GM12875 (cell line): ENCODE results near the gene TNNC1.

Source experiments
- H3K4me3 ChIP-seq: one replicate; pipeline ENCODE4 v1.5.1; 2011; ENCODE audit warnings: low read depth, low read length, control low read depth
- CTCF ChIP-seq: IDR thresholded peaks from 2 replicates; pipeline ENCODE4 v1.5.1; 2011; ENCODE audit warnings: low read depth, mild to moderate bottlenecking, control low read depth, inconsistent platforms, low read length, moderate library complexity, borderline replicate concordance; ENCODE audit not compliant: insufficient read depth

Gene TNNC1

GRCh38 chr3:52443791-52444687, 9.8 kb downstream of the TNNC1 start:
- TF ChIP-seq CTCF: no peak
- H3K4me3 ChIP-seq: no peak overlapping the region

GRCh38 chr3:52443268-52443610, 10.6 kb downstream of the TNNC1 start:
- TF ChIP-seq CTCF: no peak
- H3K4me3 ChIP-seq: no peak overlapping the region

- no peak overlapping the region for H3K4me3 ChIP-seq
These were observed 11.2 kb downstream of the TNNC1 start for GRCh38 chr3:52442409-52443267.

DNA sequence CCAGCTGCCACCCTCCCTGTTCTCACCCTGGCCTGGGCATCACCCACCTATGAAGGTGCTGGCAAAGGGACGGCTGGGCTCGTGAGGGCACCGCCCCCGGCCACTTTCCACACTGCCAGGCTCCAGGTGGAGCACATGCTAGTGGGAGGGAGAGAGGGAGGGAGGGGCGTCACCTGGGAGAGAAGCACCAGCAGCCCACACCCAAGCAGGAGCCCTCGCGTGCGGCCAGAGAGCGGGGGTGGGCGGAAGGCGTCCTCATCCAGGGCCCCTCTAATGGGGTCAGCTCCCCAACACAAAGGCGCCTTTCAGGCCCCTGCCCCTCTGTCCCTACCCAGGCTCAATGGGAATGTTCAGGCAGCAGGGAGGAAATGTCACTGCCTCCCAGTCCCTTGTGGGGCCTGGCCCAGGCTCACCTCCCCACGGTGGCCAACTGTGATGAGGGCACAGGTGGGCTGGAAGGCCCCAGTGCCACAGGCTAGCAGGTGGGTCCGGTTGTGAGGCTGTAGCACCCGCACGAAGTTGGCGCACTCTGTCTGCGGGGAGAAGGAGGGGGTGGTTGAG, 12.0 kb downstream of the TNNC1 start:
- no peak for TF ChIP-seq CTCF
- no peak overlapping the region for H3K4me3 ChIP-seq

More at GRCh38 chr3:52442409-52443267, 11.2 kb downstream of the TNNC1 start:
- TF ChIP-seq CTCF: no peak

DNA sequence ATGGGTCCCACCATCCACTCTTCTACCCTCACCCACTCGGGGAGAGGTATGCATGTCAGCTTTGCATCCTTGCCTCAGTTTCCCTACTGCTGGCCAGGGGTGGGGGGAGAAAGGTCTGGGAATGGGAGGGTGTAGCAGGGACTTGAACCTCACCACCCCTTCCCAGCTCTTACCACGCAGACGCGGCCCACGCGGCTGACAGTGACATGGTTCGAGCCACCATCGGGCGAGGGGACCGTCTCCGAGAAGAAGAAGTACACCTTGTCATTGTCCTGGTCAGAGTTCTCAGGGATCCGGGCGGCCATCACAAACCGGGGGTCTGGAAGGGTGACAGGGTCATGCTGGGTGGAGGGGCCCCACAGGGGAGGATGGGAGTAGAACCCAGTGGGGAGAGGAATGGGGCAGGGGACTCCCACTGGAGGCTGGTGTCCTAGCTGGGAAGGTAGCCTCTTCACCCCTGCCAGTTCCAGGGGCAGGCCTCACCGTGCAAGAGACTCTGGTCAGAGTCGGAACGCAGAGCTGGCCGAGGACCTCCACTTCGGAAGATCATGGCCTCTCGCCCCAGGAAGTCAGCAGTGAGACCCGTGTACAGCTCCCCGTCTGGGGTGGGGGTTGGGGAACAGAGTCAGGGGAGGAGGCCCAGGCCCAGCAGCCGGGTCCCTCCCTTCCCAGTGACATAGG, 12.6 kb downstream of the TNNC1 start:
- no peak for TF ChIP-seq CTCF
- H3K4me3 ChIP-seq: no peak overlapping the region

GRCh38 chr3:52440671-52441070, 13.2 kb downstream of the TNNC1 start:
- TF ChIP-seq CTCF: no peak
- no peak overlapping the region for H3K4me3 ChIP-seq
